ENCODE measurements around the gene BET1L. TPM values are rescaled to one million over a fixed set of nuclear protein-coding genes. Genes with fewer than 3 reads are reported as not detected.

Gene BET1L
- total and polyA plus RNA-seq, 8 donors: 36.1 to 53.6 (median 43.4) TPM

DNA sequence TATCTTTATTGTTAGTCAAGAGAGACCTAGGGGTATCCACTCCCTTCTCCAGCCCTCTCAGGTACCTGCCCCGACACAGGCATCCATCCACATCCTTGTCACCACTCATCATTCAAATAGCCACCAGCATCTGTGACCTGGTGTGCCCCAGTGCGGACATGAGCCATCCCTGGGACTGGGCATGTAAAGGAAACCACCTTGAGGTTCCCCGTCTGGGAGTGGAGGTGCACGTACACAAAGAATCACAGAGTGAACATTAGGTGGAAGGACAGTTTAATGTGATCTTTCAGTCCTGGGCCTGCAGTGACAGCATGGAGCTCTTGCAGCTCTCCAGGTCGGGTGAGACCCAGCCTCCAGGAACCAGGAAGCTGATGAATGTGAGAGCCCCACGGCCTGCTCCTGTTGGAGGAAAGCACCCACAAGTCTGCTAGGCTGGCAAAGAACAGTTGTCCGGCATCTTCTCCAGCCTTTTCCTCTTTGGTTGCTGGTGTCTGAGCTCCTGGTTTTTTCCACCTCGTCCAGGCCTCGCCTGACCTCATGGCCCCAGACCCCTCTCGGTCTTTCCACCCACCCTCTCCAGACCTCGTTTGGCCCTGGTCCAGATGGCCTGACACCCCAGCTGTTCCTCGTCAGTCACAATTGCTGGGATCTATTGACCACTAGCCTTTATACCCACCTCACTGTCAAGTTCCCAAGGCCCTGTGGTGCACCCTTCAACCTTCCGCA, 46.1 kb upstream of the BET1L start:
- ATAC-seq (no peak), DNase-seq (no peak)
- TF ChIP-seq, protein P1, sequence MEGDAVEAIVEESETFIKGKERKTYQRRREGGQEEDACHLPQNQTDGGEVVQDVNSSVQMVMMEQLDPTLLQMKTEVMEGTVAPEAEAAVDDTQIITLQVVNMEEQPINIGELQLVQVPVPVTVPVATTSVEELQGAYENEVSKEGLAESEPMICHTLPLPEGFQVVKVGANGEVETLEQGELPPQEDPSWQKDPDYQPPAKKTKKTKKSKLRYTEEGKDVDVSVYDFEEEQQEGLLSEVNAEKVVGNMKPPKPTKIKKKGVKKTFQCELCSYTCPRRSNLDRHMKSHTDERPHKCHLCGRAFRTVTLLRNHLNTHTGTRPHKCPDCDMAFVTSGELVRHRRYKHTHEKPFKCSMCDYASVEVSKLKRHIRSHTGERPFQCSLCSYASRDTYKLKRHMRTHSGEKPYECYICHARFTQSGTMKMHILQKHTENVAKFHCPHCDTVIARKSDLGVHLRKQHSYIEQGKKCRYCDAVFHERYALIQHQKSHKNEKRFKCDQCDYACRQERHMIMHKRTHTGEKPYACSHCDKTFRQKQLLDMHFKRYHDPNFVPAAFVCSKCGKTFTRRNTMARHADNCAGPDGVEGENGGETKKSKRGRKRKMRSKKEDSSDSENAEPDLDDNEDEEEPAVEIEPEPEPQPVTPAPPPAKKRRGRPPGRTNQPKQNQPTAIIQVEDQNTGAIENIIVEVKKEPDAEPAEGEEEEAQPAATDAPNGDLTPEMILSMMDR (IDR thresholded peaks at IDR 0.05): no peak
- Histone ChIP-seq H3K36me3 (peaks cover 0 to 56% of the 10 kb centered on the region in 2 donors), H3K4me3 (no peak overlapping the region), H3K4me1 (no peaks in the 10 kb centered on the region), H3K27ac (no peak overlapping the region), H3K9me3 (no peaks in the 10 kb centered on the region), H3K27me3 (no peaks in the 10 kb centered on the region)
- intact Hi-C loops (cut with DNase I): no loop called here

DNA sequence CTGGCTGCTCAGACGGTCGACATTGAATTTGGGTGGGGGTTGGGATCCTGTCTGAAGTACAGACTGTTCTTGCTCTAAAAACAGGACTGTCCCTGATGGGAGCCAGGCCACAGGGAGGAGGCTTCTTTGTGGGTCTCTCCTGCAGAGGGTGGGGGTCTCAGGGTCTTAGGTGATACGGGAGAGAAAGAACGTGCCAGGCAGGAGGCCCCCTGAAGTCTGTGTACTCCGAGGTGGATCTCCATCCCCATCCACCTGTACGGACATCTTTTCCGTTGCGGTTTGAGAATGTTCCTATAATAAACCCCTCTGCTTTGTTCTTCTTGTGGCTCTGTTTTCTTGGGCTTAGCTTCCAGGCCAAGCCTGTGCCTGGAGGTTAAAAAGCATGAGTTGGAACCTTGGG, 45.5 kb upstream of the BET1L start:
- Histone ChIP-seq H3K9me3 (no peaks in the 10 kb centered on the region), H3K4me1 (no peaks in the 10 kb centered on the region), H3K36me3 (peaks cover 0 to 62% of the 10 kb centered on the region in 2 donors), H3K4me3 (no peak overlapping the region), H3K27ac (no peak overlapping the region), H3K27me3 (no peaks in the 10 kb centered on the region)
- intact Hi-C loops (cut with DNase I): no loop called here
- TF ChIP-seq, protein P1 (IDR thresholded peaks at IDR 0.05): no peak
- DNase-seq: no peak
- ATAC-seq: no peak

DNA sequence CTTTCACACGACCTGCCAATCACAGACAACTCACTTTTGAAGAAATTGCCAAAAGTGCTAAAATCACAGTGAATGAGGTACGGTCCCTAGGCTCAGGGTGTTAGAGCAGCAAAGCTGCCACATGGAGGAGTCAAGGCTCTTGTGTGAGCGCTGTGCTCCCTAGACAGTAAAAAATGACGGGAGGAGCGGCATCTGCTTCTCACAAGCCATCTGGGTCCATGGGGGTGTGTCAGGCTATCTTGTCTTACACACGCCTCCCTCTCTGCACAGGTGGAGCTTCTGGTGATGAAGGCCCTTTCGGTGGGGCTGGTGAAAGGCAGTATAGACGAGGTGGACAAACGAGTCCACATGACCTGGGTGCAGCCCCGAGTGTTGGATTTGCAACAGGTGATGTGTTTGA, 44.4 kb upstream of the BET1L start:
- DNase-seq (no peak), ATAC-seq (no peak)
- intact Hi-C loops (cut with DNase I): no loop called here
- peaks cover 0 to 73% of the 10 kb centered on the region in 2 donors for H3K36me3 ChIP-seq
- H3K27me3 ChIP-seq: no peaks in the 10 kb centered on the region
- H3K27ac ChIP-seq: no peak overlapping the region
- H3K9me3 ChIP-seq: no peaks in the 10 kb centered on the region
- H3K4me1 ChIP-seq: no peaks in the 10 kb centered on the region
- H3K4me3 ChIP-seq: no peak overlapping the region
- TF ChIP-seq, protein P1 (IDR thresholded peaks at IDR 0.05): no peak

DNA sequence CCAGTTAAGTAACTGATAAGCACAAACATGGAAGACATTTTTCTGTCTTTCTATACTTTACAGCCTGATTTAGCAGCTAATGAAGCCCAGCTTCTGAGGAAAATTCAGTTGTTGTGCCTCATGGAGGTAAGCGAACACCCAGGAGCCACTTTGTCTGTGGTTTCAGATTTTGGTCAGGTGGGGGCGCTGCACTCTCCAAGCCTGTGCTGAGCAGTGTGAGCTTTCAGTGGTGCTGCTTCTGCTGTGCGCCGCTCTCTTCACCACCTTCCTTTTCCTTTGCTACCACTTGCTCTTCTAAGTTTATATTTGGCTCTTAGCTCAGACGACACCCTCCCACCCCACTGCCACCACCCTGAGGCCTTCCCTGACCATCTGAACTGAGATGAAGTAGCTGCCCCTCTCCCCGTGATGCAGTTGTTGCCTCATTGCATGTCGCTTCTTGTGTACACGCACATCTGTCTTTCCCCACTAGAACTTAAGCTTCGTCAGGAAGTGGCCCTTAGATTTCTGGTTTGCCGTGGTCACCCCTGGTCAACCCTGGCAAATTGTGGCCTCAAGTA, 43.6 kb upstream of the BET1L start:
- TF ChIP-seq, protein P1 (IDR thresholded peaks at IDR 0.05): peak; percentile 33 to 68
- H3K27me3 ChIP-seq: no peaks in the 10 kb centered on the region
- H3K27ac ChIP-seq: no peak overlapping the region
- peak; percentile 89 for ATAC-seq
- no peak overlapping the region for H3K4me3 ChIP-seq
- peak in 1 of 4 donors; percentile 48 for DNase-seq
- H3K4me1 ChIP-seq: no peaks in the 10 kb centered on the region
- H3K9me3 ChIP-seq: no peaks in the 10 kb centered on the region
- H3K36me3 ChIP-seq: peaks cover 0 to 81% of the 10 kb centered on the region in 2 donors
- intact Hi-C loops (cut with DNase I): no loop called here

DNA sequence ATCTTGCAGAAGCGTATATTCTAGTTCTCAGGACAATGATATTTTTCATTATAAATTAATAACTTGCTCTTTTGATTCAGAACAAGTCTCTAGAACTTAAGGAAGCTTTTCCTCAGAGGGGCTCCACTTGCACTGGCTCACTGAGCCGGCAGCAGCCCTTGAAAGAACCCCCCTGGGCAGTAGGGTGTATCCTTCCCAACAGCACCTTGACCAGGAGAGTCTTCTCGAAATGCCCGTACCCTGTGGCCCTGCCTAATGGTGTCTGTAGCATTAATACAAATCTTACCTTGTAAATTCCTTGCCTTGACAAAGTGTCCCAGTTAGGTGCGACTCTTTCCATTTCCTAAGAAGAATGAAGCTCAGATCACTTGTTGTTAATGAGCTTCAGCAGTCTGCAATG, 43.1 kb upstream of the BET1L start:
- no peaks in the 10 kb centered on the region for H3K4me1 ChIP-seq
- H3K36me3 ChIP-seq: peaks cover 0 to 84% of the 10 kb centered on the region in 2 donors
- no peak for ATAC-seq
- H3K27me3 ChIP-seq: no peaks in the 10 kb centered on the region
- TF ChIP-seq, protein P1 (IDR thresholded peaks at IDR 0.05): no peak
- H3K27ac ChIP-seq: no peak overlapping the region
- intact Hi-C loops (cut with DNase I): no loop called here
- DNase-seq: no peak
- H3K4me3 ChIP-seq: no peak overlapping the region
- no peaks in the 10 kb centered on the region for H3K9me3 ChIP-seq
